ENCODE measurements around the gene CYP27A1.

DNA sequence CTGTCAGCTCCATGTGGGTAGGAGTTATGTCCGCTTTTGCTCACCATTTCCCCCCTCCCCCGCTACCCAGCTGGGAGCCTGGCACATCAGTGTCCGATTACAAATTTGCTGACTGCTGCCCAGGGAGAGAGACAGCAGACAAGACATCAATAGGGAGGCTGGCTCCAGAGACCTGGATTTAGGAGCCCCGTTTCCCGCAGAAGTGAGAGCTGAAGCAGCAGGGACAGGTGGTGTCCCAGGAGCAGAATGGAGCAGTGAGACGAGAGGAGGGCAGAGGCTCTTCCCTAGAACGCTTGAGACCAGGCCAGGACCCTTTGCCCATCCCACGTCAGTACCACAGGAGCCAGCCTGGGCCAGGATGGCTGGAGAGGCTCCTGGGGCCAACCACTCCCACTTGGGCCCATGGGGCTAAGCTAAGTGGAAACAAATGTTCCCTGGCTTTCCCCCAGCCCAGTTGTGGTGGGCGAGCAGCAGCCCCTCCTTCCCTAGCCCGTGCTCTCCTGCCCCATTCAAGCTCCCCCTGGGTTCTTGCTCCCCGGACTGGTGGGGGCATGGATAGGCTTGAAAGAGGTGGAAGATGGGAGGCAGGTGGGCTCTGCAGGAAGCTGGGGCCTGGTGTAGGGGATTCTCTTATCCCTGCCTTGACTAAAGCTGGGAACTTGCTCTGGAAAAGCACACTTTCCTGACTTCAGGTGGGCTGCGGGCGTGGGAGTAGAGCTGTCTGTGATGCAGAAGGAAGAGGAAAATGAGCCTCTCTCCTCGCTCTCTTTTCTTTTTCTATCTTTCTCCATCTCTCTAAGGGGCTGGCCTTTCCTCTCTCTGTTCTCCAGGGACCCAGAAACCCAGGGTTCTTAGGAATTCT lies 73.6 kb downstream of the CYP27A1 start:
- TF ChIP-seq, protein P1, sequence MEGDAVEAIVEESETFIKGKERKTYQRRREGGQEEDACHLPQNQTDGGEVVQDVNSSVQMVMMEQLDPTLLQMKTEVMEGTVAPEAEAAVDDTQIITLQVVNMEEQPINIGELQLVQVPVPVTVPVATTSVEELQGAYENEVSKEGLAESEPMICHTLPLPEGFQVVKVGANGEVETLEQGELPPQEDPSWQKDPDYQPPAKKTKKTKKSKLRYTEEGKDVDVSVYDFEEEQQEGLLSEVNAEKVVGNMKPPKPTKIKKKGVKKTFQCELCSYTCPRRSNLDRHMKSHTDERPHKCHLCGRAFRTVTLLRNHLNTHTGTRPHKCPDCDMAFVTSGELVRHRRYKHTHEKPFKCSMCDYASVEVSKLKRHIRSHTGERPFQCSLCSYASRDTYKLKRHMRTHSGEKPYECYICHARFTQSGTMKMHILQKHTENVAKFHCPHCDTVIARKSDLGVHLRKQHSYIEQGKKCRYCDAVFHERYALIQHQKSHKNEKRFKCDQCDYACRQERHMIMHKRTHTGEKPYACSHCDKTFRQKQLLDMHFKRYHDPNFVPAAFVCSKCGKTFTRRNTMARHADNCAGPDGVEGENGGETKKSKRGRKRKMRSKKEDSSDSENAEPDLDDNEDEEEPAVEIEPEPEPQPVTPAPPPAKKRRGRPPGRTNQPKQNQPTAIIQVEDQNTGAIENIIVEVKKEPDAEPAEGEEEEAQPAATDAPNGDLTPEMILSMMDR (IDR thresholded peaks at IDR 0.05), result no peak
- TF ChIP-seq EHMT2 (IDR thresholded peaks at IDR 0.05; ENCODE audit: low read depth), result no peak
- TF ChIP-seq JUNB (IDR thresholded peaks at IDR 0.05), result no peak
- TF ChIP-seq POLR2AphosphoS2 (conservative IDR thresholded peaks at IDR 0.05; ENCODE audit: low read length), result no peak
- TF ChIP-seq FOSL2 (IDR thresholded peaks at IDR 0.05), result no peak
- no peak for TF ChIP-seq FOSL2 (CRISPR knock-in tag; IDR thresholded peaks at IDR 0.05)
- no peak for TF ChIP-seq POLR2A (IDR thresholded peaks at IDR 0.05; ENCODE audit: low read length)
- TF ChIP-seq MYC (IDR thresholded peaks at IDR 0.05; ENCODE audit: borderline replicate concordance, low read length), result no peak
- TF ChIP-seq RAD21 (conservative IDR thresholded peaks at IDR 0.05 in 1 of 2, IDR thresholded peaks at IDR 0.05 in 1 of 2), result no peak
- no peak for TF ChIP-seq CBX2 (IDR thresholded peaks at IDR 0.05; ENCODE audit: borderline replicate concordance, low read depth)
